GM23338 (cell line): ENCODE results near the gene CFAP300.

Experiments used
- CREB1 ChIP-seq: fragments of 250-450 bp; sonication (Bioruptor Pico); IDR thresholded peaks from 2 replicates; pipeline ENCODE4 v1.5.0; 2020; ENCODE audit warnings: low read depth, mild to moderate bottlenecking, moderate library complexity
- CTCF ChIP-seq, 2 experiments: fragments of 200-600 bp in 1 of 2; sonication (generic) in 1 of 2; conservative IDR thresholded peaks; 2 replicates each; pipeline versions ENCODE4 v1.5.1 to v1.6.1; 2016 to 2017; ENCODE audit warnings: antibody characterized with exemption in 2 of 2, low read depth in 2 of 2, mild to moderate bottlenecking in 2 of 2, moderate library complexity in 1 of 2
- EZH2 ChIP-seq: fragments of 200-600 bp; sonication (generic); IDR thresholded peaks from one replicate; pipeline ENCODE4 v1.8.0; 2017; ENCODE audit warnings: antibody characterized with exemption, mild to moderate bottlenecking, low read depth; ENCODE audit not compliant: unreplicated experiment
- EZH2phosphoT487 ChIP-seq: fragments of 200-600 bp; sonication (generic); IDR thresholded peaks from one replicate; pipeline ENCODE4 v1.8.1; 2018; ENCODE audit warnings: antibody characterized with exemption; ENCODE audit not compliant: unreplicated experiment
- NANOG ChIP-seq: IDR thresholded peaks from 2 replicates; pipeline ENCODE4 v1.6.1; 2016; ENCODE audit warnings: antibody characterized with exemption, borderline replicate concordance
- POLR2AphosphoS5 ChIP-seq: IDR thresholded peaks from 2 replicates; pipeline ENCODE4 v1.6.1; 2016; ENCODE audit warnings: antibody characterized with exemption, low read depth
- REST ChIP-seq: IDR thresholded peaks from one replicate; pipeline ENCODE4 v1.6.1; 2018; ENCODE audit warnings: antibody characterized with exemption; ENCODE audit not compliant: unreplicated experiment
- STAT1 ChIP-seq: IDR thresholded peaks from one replicate; pipeline ENCODE4 v1.6.1; 2016; ENCODE audit warnings: antibody characterized with exemption; ENCODE audit not compliant: unreplicated experiment
- ZNF114 ChIP-seq: fragments of 250-450 bp; sonication (Bioruptor Pico); IDR thresholded peaks from 2 replicates; pipeline ENCODE4 v1.5.0; 2020; ENCODE audit warnings: mild to moderate bottlenecking, moderate library complexity
- ZNF331 ChIP-seq: fragments of 250-450 bp; sonication (Bioruptor Pico); IDR thresholded peaks from 2 replicates; pipeline ENCODE4 v1.5.0; 2020; ENCODE audit warnings: low read depth, mild to moderate bottlenecking, moderate library complexity
- ZNF462 ChIP-seq: fragments of 250-450 bp; sonication (Bioruptor Pico); IDR thresholded peaks from 2 replicates; pipeline ENCODE4 v1.5.0; 2020; ENCODE audit warnings: mild to moderate bottlenecking, moderate library complexity

- no peak for TF ChIP-seq CTCF (conservative IDR thresholded peaks at IDR 0.05; ENCODE audit: low read depth in 2 of 2)
- TF ChIP-seq POLR2AphosphoS5 = no peak
- no peak for TF ChIP-seq EZH2
- no peak for TF ChIP-seq REST
- no peak for TF ChIP-seq EZH2phosphoT487
- TF ChIP-seq STAT1 = no peak
- no peak for TF ChIP-seq NANOG
- TF ChIP-seq ZNF462 (CRISPR knock-in tag) = no peak
- no peak for TF ChIP-seq ZNF114 (CRISPR knock-in tag)
- TF ChIP-seq ZNF331 (CRISPR knock-in tag) = no peak
- TF ChIP-seq CREB1 = no peak
These were observed 32.4 kb downstream of the CFAP300 start for GRCh38 chr11:102079625-102080024.
